ENCODE results near the gene ZNF331. TPM values are rescaled to one million over a fixed set of nuclear protein-coding genes. Genes with fewer than 3 reads are reported as not detected.

ZNF331 gene
- total RNA-seq, 4 donors from 2014 or later, result 28.4 to 65.4 (median 30.8) TPM

- TF ChIP-seq CTCF (IDR thresholded peaks at IDR 0.05; ENCODE audit: low read depth), result no peak
Observed at GRCh38 chr19:53511357-53511756, 26.6 kb upstream of the ZNF331 start.

- TF ChIP-seq CTCF (IDR thresholded peaks at IDR 0.05; ENCODE audit: low read depth), result no peak
Observed at GRCh38 chr19:53511933-53512374, 26.0 kb upstream of the ZNF331 start.

GRCh38 chr19:53517114-53517741 lies 20.7 kb upstream of the ZNF331 start:
- no peak for TF ChIP-seq CTCF (IDR thresholded peaks at IDR 0.05; ENCODE audit: low read depth)

GRCh38 chr19:53518121-53518520 lies 19.8 kb upstream of the ZNF331 start:
- TF ChIP-seq CTCF (IDR thresholded peaks at IDR 0.05; ENCODE audit: low read depth), result no peak

GRCh38 chr19:53518716-53519115 lies 19.2 kb upstream of the ZNF331 start:
- no peak for TF ChIP-seq CTCF (IDR thresholded peaks at IDR 0.05; ENCODE audit: low read depth)

GRCh38 chr19:53519446-53519845 lies 18.5 kb upstream of the ZNF331 start:
- TF ChIP-seq CTCF (IDR thresholded peaks at IDR 0.05; ENCODE audit: low read depth), result no peak

- no peak for TF ChIP-seq CTCF (IDR thresholded peaks at IDR 0.05; ENCODE audit: low read depth)
Observed at GRCh38 chr19:53520163-53520546, 17.8 kb upstream of the ZNF331 start.
